ENCODE data around the gene EMID1.
"Not testable (repeated sequence)": the region's sequence is repeated elsewhere in the genome, so short reads cannot be mapped to it uniquely, and the experiment has no call there.

EMID1 gene

GRCh38 chr22:29211066-29211465 lies 5.4 kb downstream of the EMID1 start:
- peaks cover 4% of the 10 kb centered on the region for H3K4me1 Mint-ChIP-seq
- no peak overlapping the region for H3K27ac Mint-ChIP-seq
- H3K4me3 Mint-ChIP-seq, result no peak overlapping the region
- CTCF ChIA-PET, result no interaction called here
- no peaks in the 10 kb centered on the region for H3K9me3 Mint-ChIP-seq
- H3K27me3 Mint-ChIP-seq, result peaks cover 58% of the 10 kb centered on the region
- no peak for DNase-seq
- no peaks in the 10 kb centered on the region for H3K36me3 Mint-ChIP-seq

- H3K4me3 Mint-ChIP-seq, result no peak overlapping the region
- CTCF ChIA-PET, result no interaction called here
- no peak for DNase-seq
- no peak overlapping the region for H3K27ac Mint-ChIP-seq
- H3K4me1 Mint-ChIP-seq, result peaks cover 1% of the 10 kb centered on the region
- no peaks in the 10 kb centered on the region for H3K9me3 Mint-ChIP-seq
- H3K36me3 Mint-ChIP-seq, result no peaks in the 10 kb centered on the region
- H3K27me3 Mint-ChIP-seq, result peaks cover 54% of the 10 kb centered on the region
Measured at GRCh38 chr22:29211466-29211865, 5.8 kb downstream of the EMID1 start.

- DNase-seq, result no peak
- no peaks in the 10 kb centered on the region for H3K36me3 Mint-ChIP-seq
- no peak overlapping the region for H3K4me3 Mint-ChIP-seq
- H3K4me1 Mint-ChIP-seq, result no peaks in the 10 kb centered on the region
- H3K27me3 Mint-ChIP-seq, result peaks cover 41% of the 10 kb centered on the region
- CTCF ChIA-PET, result interaction anchor here (1.3 kb wide), 1 partner anchor 33 kb away, joined by 4 read pairs; no protein-coding TSS in a partner anchor
- no peak overlapping the region for H3K27ac Mint-ChIP-seq
- H3K9me3 Mint-ChIP-seq, result no peaks in the 10 kb centered on the region
Measured at GRCh38 chr22:29212743-29213142, 7.0 kb downstream of the EMID1 start.

GRCh38 chr22:29213493-29213892 lies 7.8 kb downstream of the EMID1 start:
- H3K4me3 Mint-ChIP-seq, result no peak overlapping the region
- CTCF ChIA-PET, result interaction anchor here (0.6 kb wide), 1 partner anchor 328 kb away, joined by 3 read pairs; no protein-coding TSS in a partner anchor

GRCh38 chr22:29214232-29214631 lies 8.5 kb downstream of the EMID1 start:
- Mint-ChIP-seq H3K27me3 (peaks cover 32% of the 10 kb centered on the region), H3K4me1 (no peaks in the 10 kb centered on the region), H3K27ac (no peak overlapping the region), H3K9me3 (no peaks in the 10 kb centered on the region), H3K36me3 (no peaks in the 10 kb centered on the region), H3K4me3 (no peak overlapping the region)
- CTCF ChIA-PET, result interaction anchor here (0.6 kb wide), 1 partner anchor 329 kb away, joined by 3 read pairs; no protein-coding TSS in a partner anchor
- no peak for DNase-seq

More at GRCh38 chr22:29213493-29213892, 7.8 kb downstream of the EMID1 start:
- Mint-ChIP-seq H3K27ac (no peak overlapping the region), H3K4me1 (no peaks in the 10 kb centered on the region), H3K27me3 (peaks cover 37% of the 10 kb centered on the region), H3K36me3 (no peaks in the 10 kb centered on the region), H3K9me3 (no peaks in the 10 kb centered on the region)
- DNase-seq, result no peak

- no peaks in the 10 kb centered on the region for H3K4me1 Mint-ChIP-seq
- no peak overlapping the region for H3K27ac Mint-ChIP-seq
- H3K36me3 Mint-ChIP-seq, result no peaks in the 10 kb centered on the region
- no peaks in the 10 kb centered on the region for H3K9me3 Mint-ChIP-seq
- H3K27me3 Mint-ChIP-seq, result peaks cover 29% of the 10 kb centered on the region
- DNase-seq, result no peak
- CTCF ChIA-PET, result interaction anchor here (0.6 kb wide), 1 partner anchor 62 kb away, joined by 4 read pairs; no protein-coding TSS in a partner anchor
- H3K4me3 Mint-ChIP-seq, result no peak overlapping the region
Measured at GRCh38 chr22:29215012-29215860, 9.5 kb downstream of the EMID1 start.

GRCh38 chr22:29216011-29216872 lies 10.5 kb downstream of the EMID1 start:
- no peaks in the 10 kb centered on the region for H3K4me1 Mint-ChIP-seq
- CTCF ChIA-PET, result no interaction called here
- H3K4me3 Mint-ChIP-seq, result no peak overlapping the region

GRCh38 chr22:29216873-29217666 lies 11.4 kb downstream of the EMID1 start:
- Mint-ChIP-seq H3K36me3 (no peaks in the 10 kb centered on the region), H3K27ac (no peak overlapping the region), H3K27me3 (peaks cover 34% of the 10 kb centered on the region), H3K9me3 (no peaks in the 10 kb centered on the region), H3K4me1 (no peaks in the 10 kb centered on the region), H3K4me3 (no peak overlapping the region)
- no peak for DNase-seq
- CTCF ChIA-PET, result no interaction called here

More at GRCh38 chr22:29216011-29216872, 10.5 kb downstream of the EMID1 start:
- no peaks in the 10 kb centered on the region for H3K36me3 Mint-ChIP-seq
- peaks cover 36% of the 10 kb centered on the region for H3K27me3 Mint-ChIP-seq
- H3K27ac Mint-ChIP-seq, result no peak overlapping the region
- H3K9me3 Mint-ChIP-seq, result no peaks in the 10 kb centered on the region
- no peak for DNase-seq

GRCh38 chr22:29217827-29218757 lies 12.4 kb downstream of the EMID1 start:
- Mint-ChIP-seq H3K36me3 (no peaks in the 10 kb centered on the region), H3K27me3 (peaks cover 36% of the 10 kb centered on the region), H3K4me3 (no peak overlapping the region), H3K9me3 (no peaks in the 10 kb centered on the region), H3K27ac (no peak overlapping the region), H3K4me1 (no peaks in the 10 kb centered on the region)
- CTCF ChIA-PET, result interaction anchor here (1.2 kb wide), 1 partner anchor 101 kb away, joined by 3 read pairs; no protein-coding TSS in a partner anchor
- DNase-seq, result no peak

GRCh38 chr22:29218758-29219408 lies 13.2 kb downstream of the EMID1 start:
- Mint-ChIP-seq H3K27me3 (peaks cover 36% of the 10 kb centered on the region), H3K27ac (no peak overlapping the region)
- CTCF ChIA-PET, result interaction anchor here (1.2 kb wide), 1 partner anchor 102 kb away, joined by 3 read pairs; no protein-coding TSS in a partner anchor

GRCh38 chr22:29219409-29219782 lies 13.7 kb downstream of the EMID1 start:
- not testable (repeated sequence) for H3K27ac Mint-ChIP-seq, H3K4me1 Mint-ChIP-seq, DNase-seq, H3K4me3 Mint-ChIP-seq, H3K9me3 Mint-ChIP-seq, H3K36me3 Mint-ChIP-seq
- peaks cover 31% of the 10 kb centered on the region for H3K27me3 Mint-ChIP-seq
- CTCF ChIA-PET, result interaction anchor here (1.2 kb wide), 1 partner anchor 102 kb away, joined by 3 read pairs; no protein-coding TSS in a partner anchor

More at GRCh38 chr22:29218758-29219408, 13.2 kb downstream of the EMID1 start:
- H3K9me3 Mint-ChIP-seq, result no peaks in the 10 kb centered on the region
- H3K4me3 Mint-ChIP-seq, result no peak overlapping the region
- H3K4me1 Mint-ChIP-seq, result no peaks in the 10 kb centered on the region
- no peak for DNase-seq
- H3K36me3 Mint-ChIP-seq, result no peaks in the 10 kb centered on the region

- CTCF ChIA-PET, result interaction anchor here (1.2 kb wide), 1 partner anchor 103 kb away, joined by 3 read pairs; no protein-coding TSS in a partner anchor
- no peak for DNase-seq
Measured at GRCh38 chr22:29219881-29220670, 14.4 kb downstream of the EMID1 start.

More at GRCh38 chr22:29219881-29220670, 14.4 kb downstream of the EMID1 start:
- peaks cover 31% of the 10 kb centered on the region for H3K27me3 Mint-ChIP-seq
- no peaks in the 10 kb centered on the region for H3K36me3 Mint-ChIP-seq
- no peak overlapping the region for H3K27ac Mint-ChIP-seq
- no peaks in the 10 kb centered on the region for H3K9me3 Mint-ChIP-seq
- no peak overlapping the region for H3K4me3 Mint-ChIP-seq
- no peaks in the 10 kb centered on the region for H3K4me1 Mint-ChIP-seq
